GM12864 (cell line): ENCODE data around the gene TMEM141.

ENCODE experiments used
- DNase-seq: peaks from one replicate; pipeline ENCODE4 v3.0.0-alpha.2; 2011; ENCODE audit warnings: low read depth
- H3K4me3 ChIP-seq: 2 replicates; pipeline ENCODE4 v1.5.1; 2011; ENCODE audit warnings: mild to moderate bottlenecking, low read depth, low read length, control low read depth
- TF ChIP-seq, protein P1 (sequence below): IDR thresholded peaks from 2 replicates; pipeline ENCODE4 v1.5.1; 2011; ENCODE audit warnings: low read depth, mild to moderate bottlenecking, moderate library complexity, low read length, control low read depth, inconsistent platforms; ENCODE audit errors: missing control alignments

Gene TMEM141

DNA sequence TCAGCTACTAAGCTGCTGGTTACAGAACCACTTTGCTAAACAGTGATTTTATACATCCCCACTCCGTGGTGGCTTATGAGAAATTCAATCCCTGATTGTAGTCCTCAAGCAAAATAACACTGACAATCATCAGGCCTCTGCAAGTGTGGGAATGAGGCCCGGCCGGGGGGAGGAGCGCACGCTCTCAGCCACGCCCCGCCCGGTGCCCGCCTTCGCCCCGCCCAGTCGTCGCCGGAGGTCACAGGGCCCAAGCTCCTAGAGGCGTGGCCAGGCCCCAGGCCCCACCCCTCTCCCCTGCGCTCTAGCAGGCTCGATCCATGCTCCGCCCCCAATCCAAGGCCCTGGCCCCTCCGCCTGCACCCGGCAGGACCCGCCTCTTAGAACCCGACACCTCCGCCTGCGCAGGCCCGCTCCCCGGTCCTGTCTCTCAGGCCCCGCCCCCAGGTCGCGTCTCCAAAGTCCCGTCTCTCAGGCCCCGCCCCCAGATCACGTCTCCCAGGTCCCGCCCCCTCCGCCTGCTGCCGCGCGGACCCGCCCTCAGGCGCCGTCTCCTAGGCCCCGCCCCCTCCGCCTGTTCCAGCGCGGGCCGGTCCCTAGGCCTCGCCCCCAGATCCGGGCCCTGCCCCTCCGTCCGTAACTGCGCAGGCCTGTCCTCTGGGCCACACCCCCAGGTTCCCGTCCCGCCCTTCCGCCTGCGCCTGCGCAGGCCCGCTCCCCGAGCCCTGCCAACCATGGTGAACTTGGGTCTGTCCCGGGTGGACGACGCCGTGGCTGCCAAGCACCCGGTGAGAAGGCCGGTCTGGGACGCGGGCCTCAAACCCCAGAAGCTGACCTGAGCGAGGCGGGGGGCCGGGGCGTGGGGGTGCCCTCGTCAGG lies at the start of gene TMEM141:
Gene TMEM141 (plus strand): TSS at position 705 of the 876 bp plus-strand sequence. CDS start 27 bp downstream, at position 732.
- TF ChIP-seq, protein P1, sequence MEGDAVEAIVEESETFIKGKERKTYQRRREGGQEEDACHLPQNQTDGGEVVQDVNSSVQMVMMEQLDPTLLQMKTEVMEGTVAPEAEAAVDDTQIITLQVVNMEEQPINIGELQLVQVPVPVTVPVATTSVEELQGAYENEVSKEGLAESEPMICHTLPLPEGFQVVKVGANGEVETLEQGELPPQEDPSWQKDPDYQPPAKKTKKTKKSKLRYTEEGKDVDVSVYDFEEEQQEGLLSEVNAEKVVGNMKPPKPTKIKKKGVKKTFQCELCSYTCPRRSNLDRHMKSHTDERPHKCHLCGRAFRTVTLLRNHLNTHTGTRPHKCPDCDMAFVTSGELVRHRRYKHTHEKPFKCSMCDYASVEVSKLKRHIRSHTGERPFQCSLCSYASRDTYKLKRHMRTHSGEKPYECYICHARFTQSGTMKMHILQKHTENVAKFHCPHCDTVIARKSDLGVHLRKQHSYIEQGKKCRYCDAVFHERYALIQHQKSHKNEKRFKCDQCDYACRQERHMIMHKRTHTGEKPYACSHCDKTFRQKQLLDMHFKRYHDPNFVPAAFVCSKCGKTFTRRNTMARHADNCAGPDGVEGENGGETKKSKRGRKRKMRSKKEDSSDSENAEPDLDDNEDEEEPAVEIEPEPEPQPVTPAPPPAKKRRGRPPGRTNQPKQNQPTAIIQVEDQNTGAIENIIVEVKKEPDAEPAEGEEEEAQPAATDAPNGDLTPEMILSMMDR = no peak
- DNase-seq = peak; percentile 93
- peak within 1 kb of the TSS; percentile 92 for H3K4me3 ChIP-seq

DNA sequence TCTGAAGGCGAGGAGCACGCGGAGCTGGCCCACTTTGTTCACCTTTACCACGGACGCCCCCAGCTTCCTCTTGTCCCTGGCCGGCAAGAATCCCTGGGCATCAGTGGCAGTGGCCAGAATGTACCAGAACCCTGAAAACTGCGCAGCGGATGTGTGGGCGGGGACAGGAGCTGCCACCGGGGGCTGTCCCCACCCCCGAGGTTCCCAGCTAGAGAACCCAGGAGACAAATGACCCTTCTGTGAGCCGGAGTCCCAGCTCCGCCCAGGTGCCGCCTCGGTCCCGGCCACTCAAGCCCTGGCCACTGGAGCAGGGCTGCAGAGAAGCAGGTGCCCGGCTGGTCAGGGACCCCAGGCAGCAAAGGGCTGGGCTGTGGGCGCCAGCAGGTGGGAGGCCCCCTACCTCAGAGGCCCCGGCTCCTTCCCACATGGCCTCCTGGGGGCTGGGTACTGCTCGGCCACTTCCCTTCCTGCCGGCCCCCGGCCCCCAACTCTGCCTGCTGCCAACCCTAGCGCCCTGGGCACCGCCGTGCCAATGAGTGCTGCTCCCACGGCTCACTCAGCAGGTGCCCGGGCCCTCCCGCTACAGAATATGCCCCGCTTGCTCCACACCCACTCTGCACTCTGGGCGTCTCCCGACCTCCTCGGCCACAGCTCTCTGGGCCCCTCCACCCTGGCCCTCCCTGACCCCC lies 49.1 kb upstream of the TMEM141 start:
- no peak overlapping the region for H3K4me3 ChIP-seq
- TF ChIP-seq, protein P1 = no peak
- no peak for DNase-seq

- no peak for DNase-seq
- no peak within 1 kb of the TSS for H3K4me3 ChIP-seq
- TF ChIP-seq, protein P1 = no peak
These were observed 48.4 kb upstream of the TMEM141 start, which contains the start of gene LCN10 for GRCh38 chr9:136742591-136743391. TSS of gene LCN10 (minus strand) at chr9:136742940. CDS start at chr9:136742903, 37 bp downstream.

DNA sequence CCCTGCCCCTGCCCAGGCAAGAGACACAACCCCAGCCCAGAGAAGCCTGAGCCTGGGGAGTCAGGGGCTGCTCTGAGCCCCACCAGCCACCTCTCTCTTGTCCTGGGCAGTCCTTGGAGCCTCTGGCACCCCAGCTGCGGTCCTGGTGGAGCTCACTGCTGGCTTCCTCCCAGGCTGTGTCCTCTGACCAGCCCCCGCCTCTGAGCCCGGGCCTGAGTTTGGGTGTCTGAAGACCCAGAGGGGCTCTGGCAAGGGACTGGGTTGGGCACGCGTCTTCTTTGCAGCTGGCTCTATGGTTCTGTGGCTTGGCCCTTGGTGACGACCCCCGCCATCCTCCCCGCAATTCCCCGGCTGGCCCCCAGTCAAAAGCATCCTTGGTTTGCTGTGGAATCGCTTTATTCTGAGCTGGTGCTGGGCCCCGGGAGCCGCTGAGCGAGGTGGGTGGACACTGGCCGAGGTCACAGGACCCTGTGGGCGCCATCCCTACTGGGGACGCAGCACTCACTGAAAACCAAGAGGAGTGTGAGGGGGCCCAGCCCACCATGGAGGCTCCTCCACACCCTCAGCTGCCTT lies 47.4 kb upstream of the TMEM141 start:
- no peak overlapping the region for H3K4me3 ChIP-seq
- no peak for DNase-seq
- TF ChIP-seq, protein P1 = no peak

DNA sequence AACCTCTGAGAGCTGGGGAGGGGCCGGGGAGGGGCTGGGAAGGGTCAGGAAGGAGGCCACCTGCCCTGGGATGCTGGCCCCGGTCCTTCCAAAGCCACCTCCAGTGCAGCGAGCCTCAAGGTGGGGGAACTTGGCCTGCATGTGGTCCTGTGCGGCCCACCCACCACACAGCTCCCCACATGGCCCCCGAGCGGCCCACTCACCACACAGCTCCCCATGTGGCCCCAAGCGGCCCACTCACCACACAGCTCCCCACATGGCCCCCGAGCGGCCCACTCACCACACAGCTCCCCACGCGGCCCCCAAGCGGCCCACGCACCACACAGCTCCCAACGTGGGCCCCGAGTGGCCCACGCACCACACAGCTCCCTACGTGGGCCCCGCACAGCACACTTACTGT lies 46.4 kb upstream of the TMEM141 start:
- TF ChIP-seq, protein P1 = no peak
- no peak overlapping the region for H3K4me3 ChIP-seq
- no peak for DNase-seq

GRCh38 chr9:136745389-136746154 lies 45.6 kb upstream of the TMEM141 start:
- TF ChIP-seq, protein P1 = no peak
- no peak overlapping the region for H3K4me3 ChIP-seq
- no peak for DNase-seq
